Activated CD4-positive, alpha-beta T cell treated with anti-CD3 and anti-CD28 coated beads for 4 hours (primary cell): ENCODE data around the gene ADK.
"Not testable (repeated sequence)": the region's sequence is repeated elsewhere in the genome, so short reads cannot be mapped to it uniquely, and the experiment has no call there.

Experiments used
- DNase-seq, 2 donors: peaks; one replicate each; pipeline ENCODE4 v3.0.0-alpha.2; 2020

Gene ADK

GRCh38 chr10:74146980-74147379 lies 4.0 kb upstream of the ADK start:
- DNase-seq, result not testable (repeated sequence)

- DNase-seq, result peak; percentile 81 to 83
Observed at GRCh38 chr10:74150204-74150989, 624 bp upstream of the ADK start, which contains the start of gene AP3M1. AP3M1 (minus strand) TSS chr10:74150828; CDS start chr10:74138379, 12,449 bp downstream.

- DNase-seq, result no peak
Observed at GRCh38 chr10:74151879-74152722, 1.1 kb downstream of the ADK start.

- no peak for DNase-seq
Observed at GRCh38 chr10:74153123-74153522, 2.1 kb downstream of the ADK start.

- DNase-seq, result no peak
Observed at GRCh38 chr10:74153676-74154075, 2.7 kb downstream of the ADK start.

- no peak for DNase-seq
Observed at GRCh38 chr10:74156919-74157289, 5.9 kb downstream of the ADK start.

- no peak for DNase-seq
Observed at GRCh38 chr10:74160013-74160412, 9.0 kb downstream of the ADK start.

GRCh38 chr10:74163319-74164068 lies 12.5 kb downstream of the ADK start:
- no peak for DNase-seq

- DNase-seq, result no peak
Observed at GRCh38 chr10:74164716-74165529, 13.9 kb downstream of the ADK start.

- DNase-seq, result no peak
Observed at GRCh38 chr10:74165530-74165901, 14.5 kb downstream of the ADK start.

GRCh38 chr10:74167443-74167842 lies 16.4 kb downstream of the ADK start:
- no peak for DNase-seq

GRCh38 chr10:74171625-74172024 lies 20.6 kb downstream of the ADK start:
- DNase-seq, result no peak

- DNase-seq, result no peak
Observed at GRCh38 chr10:74174521-74174920, 23.5 kb downstream of the ADK start.

- no peak for DNase-seq
Observed at GRCh38 chr10:74175510-74176379, 24.7 kb downstream of the ADK start.

GRCh38 chr10:74176380-74177139 lies 25.5 kb downstream of the ADK start:
- DNase-seq, result peak; percentile 94 to 97

GRCh38 chr10:74177140-74177677 lies 26.2 kb downstream of the ADK start:
- DNase-seq, result peak; percentile 58

GRCh38 chr10:74178042-74178791 lies 27.2 kb downstream of the ADK start:
- DNase-seq, result no peak

- DNase-seq, result no peak
Observed at GRCh38 chr10:74179111-74179710, 28.2 kb downstream of the ADK start.

GRCh38 chr10:74186678-74187077 lies 35.7 kb downstream of the ADK start:
- no peak for DNase-seq
